HEK293 (cell line): Measurements from ENCODE around the gene ITGB1.

Experiments used
- CTCF ChIA-PET: fragments of 350-600 bp; formaldehyde crosslinking; extraction: SDS; loops from one replicate; lab custom pipeline; 2021; ENCODE audit warnings: antibody characterized with exemption; lab: Yijun Ruan, JAX
- POLR2A ChIA-PET: fragments of 300-600 bp; formaldehyde crosslinking; extraction: SDS; loops from one replicate; lab custom pipeline; 2020; ENCODE audit warnings: antibody characterized with exemption, inconsistent platforms; lab: Yijun Ruan, JAX
- H3K27ac ChIP-seq: fragments of 200-500 bp; sonication (Bioruptor generic); 2 replicates; pipeline ENCODE4 v1.5.1; 2014; ENCODE audit warnings: low read depth, low read length, control low read depth, inconsistent platforms; ENCODE audit errors: extremely low read depth
- H3K36me3 ChIP-seq, 2 experiments: fragments of 200-500 bp in 1 of 2; sonication (Bioruptor generic) in 1 of 2; 1 replicate in 1 of 2; 2 replicates in 1 of 2; pipeline ENCODE4 v1.5.1; 2014 to 2017; ENCODE audit warnings: inconsistent platforms in 2 of 2, low read length in 2 of 2; ENCODE audit not compliant: control insufficient read depth in 2 of 2, insufficient read depth in 1 of 2
- H3K4me1 ChIP-seq: fragments of 200-500 bp; sonication (Bioruptor generic); 2 replicates; pipeline ENCODE4 v1.5.1; 2014; ENCODE audit warnings: mild to moderate bottlenecking, low read length, inconsistent platforms; ENCODE audit not compliant: control insufficient read depth, insufficient read depth
- H3K4me3 ChIP-seq: 2 replicates; pipeline ENCODE4 v1.5.1; 2011; ENCODE audit warnings: low read depth, mild to moderate bottlenecking, control low read depth, low read length, moderate library complexity
- H3K9me3 ChIP-seq: fragments of 200-500 bp; sonication (Bioruptor generic); 2 replicates; pipeline ENCODE4 v1.5.1; 2014; ENCODE audit warnings: low read depth, low read length, inconsistent platforms; ENCODE audit not compliant: control insufficient read depth, insufficient read depth
- EGR2 ChIP-seq: fragments of 450-650 bp; formaldehyde crosslinking; IDR thresholded peaks from 2 replicates; pipeline ENCODE4 v1.5.1; 2016; ENCODE audit warnings: low read depth, missing biosample characterization, missing genetic modification characterization
- KLF7 ChIP-seq: fragments of 450-650 bp; formaldehyde crosslinking; IDR thresholded peaks from 2 replicates; pipeline ENCODE4 v1.5.1; 2016; ENCODE audit warnings: missing biosample characterization, missing genetic modification characterization, borderline replicate concordance
- PRDM4 ChIP-seq: fragments of 450-650 bp; formaldehyde crosslinking; IDR thresholded peaks from 2 replicates; pipeline ENCODE4 v1.5.1; 2017; ENCODE audit warnings: missing biosample characterization, missing genetic modification characterization
- SP2 ChIP-seq: fragments of 450-650 bp; formaldehyde crosslinking; IDR thresholded peaks from 2 replicates; pipeline ENCODE4 v1.5.1; 2016; ENCODE audit warnings: missing biosample characterization, missing genetic modification characterization
- SP7 ChIP-seq: fragments of 450-650 bp; formaldehyde crosslinking; IDR thresholded peaks from 2 replicates; pipeline ENCODE4 v1.5.1; 2016; ENCODE audit warnings: missing biosample characterization, missing genetic modification characterization
- TRIM28 ChIP-seq: IDR thresholded peaks from 2 replicates; pipeline ENCODE4 v1.6.1; 2011; ENCODE audit warnings: low read length, control low read depth, borderline replicate concordance
- ZBTB20 ChIP-seq: fragments of 450-650 bp; formaldehyde crosslinking; IDR thresholded peaks from 2 replicates; pipeline ENCODE4 v1.5.1; 2016; ENCODE audit warnings: missing biosample characterization, missing genetic modification characterization
- ZBTB26 ChIP-seq: fragments of 450-650 bp; formaldehyde crosslinking; optimal IDR thresholded peaks from 2 replicates; pipeline ENCODE3; 2016; ENCODE audit warnings: missing biosample characterization, mild to moderate bottlenecking, missing genetic modification characterization
- ZBTB6 ChIP-seq: fragments of 450-650 bp; formaldehyde crosslinking; IDR thresholded peaks from 2 replicates; pipeline ENCODE4 v1.5.1; 2017; ENCODE audit warnings: missing biosample characterization, missing genetic modification characterization
- ZEB2 ChIP-seq: fragments of 450-650 bp; formaldehyde crosslinking; IDR thresholded peaks from 2 replicates; pipeline ENCODE4 v1.5.1; 2016; ENCODE audit warnings: missing biosample characterization, missing genetic modification characterization
- ZFHX2 ChIP-seq: fragments of 450-650 bp; formaldehyde crosslinking; conservative IDR thresholded peaks from 2 replicates; pipeline ENCODE4 v1.5.1; 2016; ENCODE audit warnings: missing biosample characterization, missing genetic modification characterization
- ZFP3 ChIP-seq: fragments of 450-650 bp; formaldehyde crosslinking; IDR thresholded peaks from 2 replicates; pipeline ENCODE4 v1.5.1; 2016; ENCODE audit warnings: low read depth, missing biosample characterization, missing genetic modification characterization
- ZFP41 ChIP-seq: fragments of 450-650 bp; formaldehyde crosslinking; IDR thresholded peaks from 2 replicates; pipeline ENCODE4 v1.5.1; 2016; ENCODE audit warnings: missing biosample characterization, missing genetic modification characterization, borderline replicate concordance
- ZNF157 ChIP-seq: fragments of 450-650 bp; formaldehyde crosslinking; IDR thresholded peaks from 2 replicates; pipeline ENCODE4 v1.5.1; 2016; ENCODE audit warnings: missing biosample characterization, missing genetic modification characterization
- ZNF202 ChIP-seq: fragments of 450-650 bp; formaldehyde crosslinking; IDR thresholded peaks from 2 replicates; pipeline ENCODE4 v1.5.1; 2016; ENCODE audit warnings: missing biosample characterization, missing genetic modification characterization, borderline replicate concordance
- ZNF266 ChIP-seq: fragments of 450-650 bp; formaldehyde crosslinking; IDR thresholded peaks from 2 replicates; pipeline ENCODE4 v1.5.1; 2016; ENCODE audit warnings: missing biosample characterization, missing genetic modification characterization, low read depth
- ZNF362 ChIP-seq: fragments of 450-650 bp; formaldehyde crosslinking; IDR thresholded peaks from 2 replicates; pipeline ENCODE4 v1.5.1; 2016; ENCODE audit warnings: missing biosample characterization, missing genetic modification characterization
- ZNF501 ChIP-seq: fragments of 450-650 bp; formaldehyde crosslinking; IDR thresholded peaks from 2 replicates; pipeline ENCODE4 v1.5.1; 2016; ENCODE audit warnings: missing biosample characterization, missing genetic modification characterization
- ZNF530 ChIP-seq: fragments of 450-650 bp; formaldehyde crosslinking; IDR thresholded peaks from 2 replicates; pipeline ENCODE4 v1.5.1; 2016; ENCODE audit warnings: low read depth, missing biosample characterization, missing genetic modification characterization
- ZNF560 ChIP-seq: fragments of 450-650 bp; formaldehyde crosslinking; IDR thresholded peaks from 2 replicates; pipeline ENCODE4 v1.5.1; 2017; ENCODE audit warnings: missing biosample characterization, missing genetic modification characterization, borderline replicate concordance
- ZNF580 ChIP-seq: fragments of 450-650 bp; formaldehyde crosslinking; IDR thresholded peaks from 2 replicates; pipeline ENCODE4 v1.5.1; 2016; ENCODE audit warnings: missing biosample characterization, missing genetic modification characterization
- ZNF623 ChIP-seq: fragments of 450-650 bp; formaldehyde crosslinking; IDR thresholded peaks from 2 replicates; pipeline ENCODE4 v1.5.1; 2016; ENCODE audit warnings: missing biosample characterization, missing genetic modification characterization
- ZNF701 ChIP-seq: fragments of 450-650 bp; formaldehyde crosslinking; IDR thresholded peaks from 2 replicates; pipeline ENCODE4 v1.5.1; 2016; ENCODE audit warnings: missing biosample characterization, missing genetic modification characterization
- ZNF76 ChIP-seq: fragments of 450-650 bp; formaldehyde crosslinking; IDR thresholded peaks from 2 replicates; pipeline ENCODE4; 2016; ENCODE audit warnings: low read depth, missing biosample characterization, missing genetic modification characterization, borderline replicate concordance
- ZNF776 ChIP-seq: fragments of 450-650 bp; formaldehyde crosslinking; IDR thresholded peaks from 2 replicates; pipeline ENCODE4 v1.5.0; 2017; ENCODE audit warnings: missing biosample characterization, missing genetic modification characterization, borderline replicate concordance
- ZNF843 ChIP-seq: fragments of 450-650 bp; formaldehyde crosslinking; IDR thresholded peaks from 2 replicates; pipeline ENCODE4 v1.5.1; 2016; ENCODE audit warnings: missing biosample characterization, missing genetic modification characterization

ITGB1 gene

GRCh38 chr10:32887481-32887880, 70.5 kb downstream of the ITGB1 start:
- POLR2A ChIA-PET: no interaction called here

GRCh38 chr10:32882076-32882475, 76.0 kb downstream of the ITGB1 start:
- TF ChIP-seq EGR2 (tag by site-specific recombination) (no peak), ZFP41 (no peak), ZNF202 (tag by site-specific recombination) (no peak), ZNF701 (tag by site-specific recombination) (no peak), ZFP3 (tag by site-specific recombination) (no peak), TRIM28 (no peak), KLF7 (tag by site-specific recombination) (no peak), ZBTB26 (no peak), SP7 (tag by site-specific recombination) (no peak), ZNF776 (tag by site-specific recombination) (no peak), ZNF266 (tag by site-specific recombination) (no peak), ZNF530 (tag by site-specific recombination) (no peak), ZNF362 (tag by site-specific recombination) (no peak), ZNF76 (tag by site-specific recombination) (no peak), ZNF501 (tag by site-specific recombination) (no peak), ZEB2 (tag by site-specific recombination) (no peak), ZBTB20 (tag by site-specific recombination) (no peak), ZNF843 (tag by site-specific recombination) (no peak), ZFHX2 (no peak), ZNF560 (tag by site-specific recombination) (no peak)
- H3K4me1 ChIP-seq: no peaks in the 10 kb centered on the region
- POLR2A ChIA-PET: no interaction called here
- H3K36me3 ChIP-seq: no peaks in the 10 kb centered on the region
- CTCF ChIA-PET: interaction anchor here (0.6 to 1.5 kb wide), 2 partner anchors 11 to 127 kb away, joined by 3 to 4 read pairs; no protein-coding TSS in a partner anchor
- no peak overlapping the region for H3K27ac ChIP-seq
- H3K4me3 ChIP-seq: no peak overlapping the region
- H3K9me3 ChIP-seq: no peaks in the 10 kb centered on the region

More at GRCh38 chr10:32887481-32887880, 70.5 kb downstream of the ITGB1 start:
- Histone ChIP-seq H3K36me3 (no peaks in the 10 kb centered on the region), H3K4me1 (no peaks in the 10 kb centered on the region), H3K4me3 (no peak overlapping the region), H3K27ac (no peak overlapping the region), H3K9me3 (no peaks in the 10 kb centered on the region)
- TF ChIP-seq ZNF623 (tag by site-specific recombination) (no peak), ZBTB6 (tag by site-specific recombination) (no peak), PRDM4 (tag by site-specific recombination) (no peak), ZNF266 (tag by site-specific recombination) (no peak), SP2 (tag by site-specific recombination) (no peak), ZNF580 (tag by site-specific recombination) (no peak), ZNF157 (no peak)
- CTCF ChIA-PET: interaction anchor here (0.6 kb wide), 1 partner anchor 882 kb away, joined by 3 read pairs; no protein-coding TSS in a partner anchor
